Loucy (cell line): ENCODE measurements around the gene FSTL5.

Source experiments
- H2AFZ ChIP-seq: fragments of 200-600 bp; sonication (generic); 2 replicates; pipeline ENCODE4 v1.6.0; 2016; ENCODE audit warnings: antibody characterized with exemption, mild to moderate bottlenecking, low read length, moderate library complexity
- H3F3A ChIP-seq: fragments of 200-600 bp; 2 replicates; pipeline ENCODE4 v1.6.0; 2016; ENCODE audit warnings: antibody characterized with exemption, low read depth, mild to moderate bottlenecking
- H3K27me3 ChIP-seq: fragments of 200-600 bp; sonication (generic); 2 replicates; pipeline ENCODE4 v1.6.1; 2014; ENCODE audit warnings: low read length, mild to moderate bottlenecking; ENCODE audit not compliant: insufficient read depth, poor library complexity, severe bottlenecking
- H3K36me3 ChIP-seq: fragments of 200-600 bp; sonication (generic); 2 replicates; pipeline ENCODE4 v1.6.1; 2016; ENCODE audit warnings: low read length; ENCODE audit not compliant: insufficient read depth
- H3K4me1 ChIP-seq: fragments of 200-600 bp; sonication (generic); 2 replicates; pipeline ENCODE4 v1.5.1; 2014; ENCODE audit warnings: low read length, mild to moderate bottlenecking; ENCODE audit not compliant: insufficient read depth, poor library complexity, severe bottlenecking
- H3K4me2 ChIP-seq: fragments of 200-600 bp; sonication (generic); 2 replicates; pipeline ENCODE4 v1.6.0; 2014; ENCODE audit warnings: antibody characterized with exemption, low read length, low read depth, mild to moderate bottlenecking; ENCODE audit not compliant: poor library complexity, severe bottlenecking
- H3K4me3 ChIP-seq: fragments of 200-600 bp; sonication (generic); 2 replicates; pipeline ENCODE4 v1.5.1; 2014; ENCODE audit warnings: low read length, mild to moderate bottlenecking, mixed read lengths; ENCODE audit not compliant: poor library complexity, severe bottlenecking
- H3K79me2 ChIP-seq: fragments of 200-600 bp; sonication (generic); 2 replicates; pipeline ENCODE4 v1.6.1; 2014; ENCODE audit warnings: low read length; ENCODE audit not compliant: insufficient read depth
- H3K9ac ChIP-seq: fragments of 200-600 bp; sonication (generic); 2 replicates; pipeline ENCODE4 v1.6.0; 2014; ENCODE audit warnings: mild to moderate bottlenecking, low read depth, low read length, moderate library complexity; ENCODE audit not compliant: poor library complexity, severe bottlenecking
- H3K9me2 ChIP-seq: fragments of 200-600 bp; sonication (generic); replicated peaks from 2 replicates; pipeline ENCODE4 v1.6.1; 2016; ENCODE audit warnings: low read depth, low read length, mixed read lengths
- H3K9me3 ChIP-seq: fragments of 200-600 bp; sonication (generic); 2 replicates; pipeline ENCODE4 v1.6.1; 2014; ENCODE audit warnings: mild to moderate bottlenecking, antibody characterized with exemption, low read length, low read depth; ENCODE audit not compliant: insufficient read depth
- H4K20me1 ChIP-seq: fragments of 200-600 bp; sonication (generic); 2 replicates; pipeline ENCODE4 v1.6.0; 2014; ENCODE audit warnings: antibody characterized with exemption, low read length, mild to moderate bottlenecking; ENCODE audit not compliant: insufficient read depth, poor library complexity, severe bottlenecking
- CTCF ChIP-seq: fragments of 200-600 bp; sonication (generic); conservative IDR thresholded peaks from 2 replicates; pipeline ENCODE4 v1.5.1; 2014; ENCODE audit warnings: mild to moderate bottlenecking, antibody characterized with exemption, low read length
- EZH2phosphoT487 ChIP-seq: fragments of 200-600 bp; IDR thresholded peaks from 2 replicates; pipeline ENCODE4 v1.6.1; 2018; ENCODE audit warnings: antibody characterized with exemption, mild to moderate bottlenecking, moderate library complexity, borderline replicate concordance

Gene FSTL5

GRCh38 chr4:162015090-162015489 is 148.7 kb downstream of the FSTL5 start:
- no peaks in the 10 kb centered on the region for H3K36me3 ChIP-seq
- H3K9ac ChIP-seq, result no peak overlapping the region
- H3K79me2 ChIP-seq, result no peaks in the 10 kb centered on the region
- no peaks in the 10 kb centered on the region for H3K4me1 ChIP-seq
- no peaks in the 10 kb centered on the region for H4K20me1 ChIP-seq
- no peak overlapping the region for H3K4me2 ChIP-seq
- no peak overlapping the region for H3K4me3 ChIP-seq
- H3K27me3 ChIP-seq, result no peaks in the 10 kb centered on the region
- TF ChIP-seq EZH2phosphoT487 (no peak), CTCF (no peak)
- no peaks in the 10 kb centered on the region for H3K9me2 ChIP-seq
- H2AFZ ChIP-seq, result no peak overlapping the region
- no peaks in the 10 kb centered on the region for H3K9me3 ChIP-seq
- H3F3A ChIP-seq, result no peaks in the 10 kb centered on the region

- no peak overlapping the region for H3K4me3 ChIP-seq
- H3K79me2 ChIP-seq, result no peaks in the 10 kb centered on the region
- no peaks in the 10 kb centered on the region for H3K36me3 ChIP-seq
- H3K9ac ChIP-seq, result no peak overlapping the region
- H4K20me1 ChIP-seq, result no peaks in the 10 kb centered on the region
- no peaks in the 10 kb centered on the region for H3K9me2 ChIP-seq
- no peaks in the 10 kb centered on the region for H3K4me1 ChIP-seq
- TF ChIP-seq CTCF (no peak), EZH2phosphoT487 (no peak)
- no peaks in the 10 kb centered on the region for H3K9me3 ChIP-seq
- no peak overlapping the region for H3K4me2 ChIP-seq
- H2AFZ ChIP-seq, result no peak overlapping the region
- no peaks in the 10 kb centered on the region for H3K27me3 ChIP-seq
- H3F3A ChIP-seq, result no peaks in the 10 kb centered on the region
These were observed 152.7 kb downstream of the FSTL5 start for GRCh38 chr4:162011089-162011488.

DNA sequence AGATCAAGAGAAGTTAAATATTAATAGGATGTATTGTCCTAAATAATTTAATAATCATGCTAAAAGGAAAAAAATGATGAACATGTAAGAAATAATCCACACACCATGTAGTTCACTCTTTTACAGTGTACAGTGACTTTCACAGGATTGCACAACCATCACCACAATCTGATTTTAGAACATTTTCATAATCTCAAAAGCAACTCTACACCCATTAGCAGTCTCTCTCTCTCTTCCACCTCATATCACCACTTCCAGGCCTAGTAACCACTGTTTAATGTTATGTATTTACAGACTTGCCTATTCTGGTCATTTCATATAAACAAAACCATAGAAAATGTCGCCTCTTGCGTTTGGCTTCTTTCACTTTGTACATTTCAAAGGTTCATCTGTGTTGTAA is 153.4 kb downstream of the FSTL5 start:
- H3K4me3 ChIP-seq, result no peak overlapping the region
- no peaks in the 10 kb centered on the region for H3K9me2 ChIP-seq
- H3K27me3 ChIP-seq, result no peaks in the 10 kb centered on the region
- no peaks in the 10 kb centered on the region for H3K79me2 ChIP-seq
- H2AFZ ChIP-seq, result no peak overlapping the region
- H3K36me3 ChIP-seq, result no peaks in the 10 kb centered on the region
- H3K4me2 ChIP-seq, result no peak overlapping the region
- no peaks in the 10 kb centered on the region for H4K20me1 ChIP-seq
- H3K4me1 ChIP-seq, result no peaks in the 10 kb centered on the region
- H3F3A ChIP-seq, result no peaks in the 10 kb centered on the region
- TF ChIP-seq EZH2phosphoT487, result no peak
- no peak for TF ChIP-seq CTCF
- H3K9me3 ChIP-seq, result no peaks in the 10 kb centered on the region
- no peak overlapping the region for H3K9ac ChIP-seq
